Measurements from ENCODE around the gene ASB5.
"Not testable (repeated sequence)": the region's sequence is repeated elsewhere in the genome, so short reads cannot be mapped to it uniquely, and the experiment has no call there.

ASB5 gene

GRCh38 chr4:176279560-176279959 lies 10.5 kb upstream of the ASB5 start:
- not testable (repeated sequence) for DNase-seq (ENCODE audit: low read depth in 2 of 2, low spot score in 1 of 2)

DNA sequence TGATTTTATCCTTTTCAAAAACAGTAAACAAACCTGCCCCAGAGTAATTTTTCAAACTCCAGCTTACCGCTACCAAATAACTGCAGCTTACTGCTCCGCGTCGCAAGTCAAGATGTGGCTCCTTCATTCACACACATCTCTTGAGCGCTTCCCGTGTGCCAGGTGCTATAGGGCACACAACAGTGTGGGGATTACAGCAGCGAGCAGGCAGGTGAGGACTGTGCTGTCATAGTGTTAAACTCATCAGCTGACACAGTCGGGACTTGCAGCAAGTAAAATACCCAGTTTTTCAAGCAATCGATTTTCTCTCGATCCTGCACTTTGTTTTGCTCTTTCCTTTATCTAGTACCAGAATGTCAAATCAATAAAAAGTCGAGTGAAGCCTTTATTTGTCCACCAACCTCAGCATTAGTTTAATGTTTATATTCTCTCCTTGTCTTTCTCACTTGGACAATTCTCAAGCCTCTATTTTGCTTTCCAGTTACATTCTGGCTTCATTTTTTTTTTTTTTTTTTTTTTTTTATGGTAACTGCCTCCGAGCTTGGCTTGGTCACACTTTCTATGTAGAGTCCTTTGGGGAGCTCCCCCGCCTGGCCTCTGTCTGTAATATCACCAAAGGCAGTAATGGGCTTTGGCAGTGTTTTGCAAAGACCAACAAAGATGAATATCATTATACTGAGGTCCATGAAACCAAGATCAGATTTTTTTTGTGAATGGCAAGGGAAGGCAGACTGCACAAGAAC lies 8.3 kb upstream of the ASB5 start:
- no peak for DNase-seq (ENCODE audit: low read depth in 2 of 2, low spot score in 1 of 2)

GRCh38 chr4:176276710-176277109 lies 7.7 kb upstream of the ASB5 start:
- no peak for DNase-seq (ENCODE audit: low read depth in 2 of 2, low spot score in 1 of 2)

- no peak for DNase-seq (ENCODE audit: low read depth in 2 of 2, low spot score in 1 of 2)
Observed at GRCh38 chr4:176274441-176274840, 5.4 kb upstream of the ASB5 start.

DNA sequence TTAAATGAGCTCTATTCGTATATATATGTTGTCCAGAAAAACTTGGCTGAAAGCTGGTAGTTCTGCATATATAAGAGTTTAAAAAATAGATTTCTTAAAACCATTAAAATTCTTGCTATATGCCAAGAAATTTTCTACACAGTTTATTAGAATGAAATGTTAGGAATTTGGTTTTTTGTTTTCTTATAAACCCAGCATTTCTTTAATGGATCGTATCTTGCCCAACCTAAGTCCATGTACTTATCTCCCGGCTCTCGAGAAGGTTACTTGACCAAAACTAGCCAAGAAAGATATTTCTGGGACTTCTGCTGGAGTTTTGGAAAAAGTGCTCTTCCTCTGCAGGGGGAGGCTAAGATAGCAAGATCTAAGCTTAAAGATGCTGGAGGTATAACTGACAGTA lies 4.7 kb upstream of the ASB5 start:
- no peak for DNase-seq (ENCODE audit: low read depth in 2 of 2, low spot score in 1 of 2)

- no peak for DNase-seq (ENCODE audit: low read depth in 2 of 2, low spot score in 1 of 2)
Observed at GRCh38 chr4:176272799-176273198, 3.8 kb upstream of the ASB5 start.

- no peak for DNase-seq (ENCODE audit: low read depth in 2 of 2, low spot score in 1 of 2)
Observed at GRCh38 chr4:176271749-176272148, 2.7 kb upstream of the ASB5 start.

DNA sequence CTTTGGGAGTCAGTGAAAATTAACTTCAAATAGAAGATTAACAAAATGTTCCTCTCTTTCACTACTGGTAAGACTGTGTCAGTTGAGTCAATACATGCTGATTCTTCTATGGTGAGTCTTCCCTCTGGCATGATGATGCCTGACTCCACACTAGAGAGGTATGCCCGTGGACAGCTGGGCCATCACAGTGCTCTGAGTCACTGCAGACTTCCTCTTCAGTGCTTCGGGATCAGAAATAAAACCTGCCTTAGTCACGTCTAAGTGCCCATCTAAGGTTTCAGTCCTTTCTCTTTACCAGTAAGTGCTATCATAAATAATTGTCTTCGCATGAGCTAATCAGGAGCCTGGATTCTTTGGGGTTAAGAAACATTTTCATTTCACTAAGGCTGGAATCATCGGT lies 1.6 kb upstream of the ASB5 start:
- DNase-seq (ENCODE audit: low read depth in 2 of 2, low spot score in 1 of 2) = no peak

DNA sequence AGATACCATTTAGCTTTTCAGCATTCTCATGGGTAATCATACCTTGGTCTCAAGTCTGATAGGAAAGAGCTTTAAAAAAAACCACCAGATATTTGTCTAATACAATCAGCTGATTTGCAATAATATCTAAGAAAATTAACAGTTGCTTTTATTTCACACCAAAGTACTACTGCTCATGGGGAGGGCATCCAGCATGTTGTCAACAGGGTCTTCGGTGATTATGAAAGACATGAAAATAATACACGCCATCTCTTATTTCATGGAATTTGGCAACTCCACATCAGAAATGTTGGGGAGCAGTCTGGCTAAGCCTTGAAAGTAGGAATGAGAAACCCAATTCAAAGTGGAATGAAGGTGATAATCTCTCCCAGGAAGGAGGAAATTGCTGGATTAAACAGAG lies 3.0 kb downstream of the ASB5 start:
- DNase-seq (ENCODE audit: low read depth in 2 of 2, low spot score in 1 of 2) = no peak

DNA sequence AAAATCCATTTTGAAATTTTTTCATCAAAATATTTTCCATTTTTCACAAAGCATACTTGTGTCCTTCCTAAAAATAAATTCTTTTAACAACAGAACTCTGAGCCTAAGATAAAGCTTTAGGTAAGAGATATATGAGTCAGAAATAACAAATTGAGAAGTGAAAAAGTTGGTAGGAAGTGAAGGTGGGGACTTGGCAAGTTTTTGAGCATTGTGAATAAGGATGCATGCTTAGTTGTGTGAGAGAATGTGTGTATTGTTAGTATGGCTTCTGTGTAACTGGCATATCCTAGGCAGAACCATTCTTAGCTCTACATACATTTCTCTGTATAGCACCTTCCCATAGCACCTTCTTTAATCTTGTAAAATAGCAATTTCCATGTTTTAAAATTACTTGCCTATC lies 6.8 kb downstream of the ASB5 start:
- DNase-seq (ENCODE audit: low read depth in 2 of 2, low spot score in 1 of 2) = no peak

DNA sequence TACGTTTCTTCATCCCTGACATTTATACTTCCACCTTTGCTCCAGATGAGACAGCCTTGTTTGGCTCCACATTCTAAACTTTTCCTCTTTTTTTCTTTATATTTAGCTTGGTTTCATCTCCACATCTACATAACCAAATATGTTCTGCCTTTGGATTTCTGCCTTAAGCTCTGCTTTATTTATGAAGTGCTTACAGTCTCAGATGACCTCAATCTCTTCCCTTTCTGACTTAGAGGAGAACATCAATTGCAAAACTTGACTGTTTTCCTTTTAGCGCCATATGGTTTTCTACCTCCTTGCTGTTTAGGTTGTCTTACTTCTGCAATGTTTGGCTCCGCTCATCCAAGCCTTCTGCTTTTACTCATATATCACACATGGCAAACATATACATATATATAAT lies 7.5 kb downstream of the ASB5 start:
- DNase-seq (ENCODE audit: low read depth in 2 of 2, low spot score in 1 of 2) = no peak

DNA sequence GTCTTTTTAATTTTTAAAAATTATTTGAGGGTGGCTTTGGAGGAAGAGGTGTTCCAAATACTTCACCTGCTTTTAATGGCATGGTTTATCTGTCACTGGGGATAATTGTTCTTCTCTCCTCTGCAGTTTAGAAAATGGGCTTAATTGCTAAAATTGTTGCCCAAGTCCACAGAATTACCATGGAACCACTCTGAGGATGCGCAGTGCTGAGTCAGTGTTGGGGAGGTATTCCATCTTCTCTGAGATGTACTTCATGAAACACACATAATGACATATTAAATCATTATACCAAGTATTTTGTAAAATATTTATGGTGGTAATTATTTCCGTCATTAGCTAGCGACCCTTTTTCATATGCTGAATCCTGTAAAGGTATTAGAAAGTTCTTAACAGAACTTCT lies 8.0 kb downstream of the ASB5 start:
- DNase-seq (ENCODE audit: low read depth in 2 of 2, low spot score in 1 of 2) = no peak

DNA sequence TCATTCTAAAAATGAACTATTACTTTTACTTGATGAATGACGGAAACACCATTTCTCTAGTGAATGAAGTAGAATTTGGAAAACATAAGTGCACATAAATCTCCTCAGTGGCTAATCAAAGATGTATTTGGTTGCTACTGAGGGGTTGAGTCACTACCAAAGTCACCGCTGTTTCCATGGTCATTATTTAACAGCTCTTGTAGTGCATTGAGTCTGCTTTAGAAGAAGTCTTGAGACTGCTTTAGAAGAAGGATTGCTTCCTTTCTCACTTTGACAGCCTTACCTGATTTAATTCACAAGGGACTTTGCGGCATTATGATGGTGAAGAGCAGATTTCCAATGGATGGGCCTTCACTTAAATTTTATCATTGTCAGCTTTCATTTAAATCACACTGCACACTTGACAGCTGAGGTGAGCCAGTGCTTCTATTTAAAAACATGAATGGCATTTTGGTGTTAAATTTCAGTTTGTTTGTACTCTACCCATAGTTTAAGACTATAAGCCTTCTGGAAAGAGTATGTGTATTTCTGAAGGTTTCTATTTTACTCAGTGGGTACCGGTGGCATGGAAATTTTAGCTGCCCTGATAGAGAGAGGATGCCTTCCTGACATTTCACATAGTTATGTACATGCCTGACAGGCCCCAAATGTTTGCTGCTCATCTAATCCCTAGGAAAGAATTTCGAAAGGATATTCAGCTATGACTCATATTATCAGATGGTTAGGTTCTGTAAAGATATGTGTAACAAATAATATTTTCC lies 9.5 kb downstream of the ASB5 start:
- no peak for DNase-seq (ENCODE audit: low read depth in 2 of 2, low spot score in 1 of 2)

GRCh38 chr4:176258135-176258534 lies 10.9 kb downstream of the ASB5 start:
- DNase-seq (ENCODE audit: low read depth in 2 of 2, low spot score in 1 of 2) = no peak

DNA sequence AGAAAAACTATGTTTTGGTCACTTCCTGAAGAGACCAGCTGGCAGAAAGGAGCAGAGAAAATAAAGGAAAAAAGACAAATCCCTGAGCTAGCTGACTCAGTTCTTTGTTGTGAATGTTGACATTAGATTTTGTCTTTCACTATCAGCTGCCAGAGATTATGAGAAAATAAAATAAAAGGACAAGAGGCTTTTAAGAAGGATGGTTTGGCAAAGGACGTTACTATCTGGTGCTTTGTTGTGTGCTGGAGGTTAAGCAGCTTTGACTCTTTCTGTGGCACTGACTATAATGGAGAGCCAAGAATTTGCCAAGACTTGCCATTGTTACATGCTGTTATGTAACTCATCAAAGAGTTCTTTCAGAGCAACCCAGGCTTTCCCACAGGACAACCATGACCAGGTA lies 12.1 kb downstream of the ASB5 start:
- no peak for DNase-seq (ENCODE audit: low read depth in 2 of 2, low spot score in 1 of 2)

DNA sequence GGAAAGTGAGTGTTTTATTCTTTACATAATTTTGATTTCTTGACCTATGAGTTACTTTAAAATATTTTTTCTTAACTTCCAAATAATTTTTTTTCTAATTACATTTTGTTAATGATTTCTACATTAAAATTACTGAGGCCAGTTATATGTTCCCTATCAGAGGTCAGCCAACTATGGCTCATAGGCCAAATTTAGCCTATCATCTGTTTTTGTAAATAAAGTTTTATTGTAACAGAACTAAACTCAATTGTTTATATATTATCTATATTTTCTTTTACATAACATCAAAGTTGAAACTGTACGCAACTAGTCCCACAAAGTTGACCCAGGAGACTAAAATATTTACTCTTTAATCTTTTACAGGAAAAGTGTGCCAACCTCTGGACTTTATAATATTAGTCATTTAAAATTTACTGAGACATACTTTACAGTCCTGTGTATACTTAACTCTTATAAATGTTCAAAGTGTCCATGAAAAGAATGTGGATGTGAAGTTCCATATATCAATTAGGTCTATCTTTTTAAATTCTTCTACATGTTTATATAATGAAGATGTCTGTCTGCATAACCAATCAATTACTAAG lies 26.2 kb downstream of the ASB5 start:
- no peak for DNase-seq (ENCODE audit: low read depth in 2 of 2, low spot score in 1 of 2)

- no peak for DNase-seq (ENCODE audit: low read depth in 2 of 2, low spot score in 1 of 2)
Observed at GRCh38 chr4:176241703-176242102, 27.3 kb downstream of the ASB5 start.

DNA sequence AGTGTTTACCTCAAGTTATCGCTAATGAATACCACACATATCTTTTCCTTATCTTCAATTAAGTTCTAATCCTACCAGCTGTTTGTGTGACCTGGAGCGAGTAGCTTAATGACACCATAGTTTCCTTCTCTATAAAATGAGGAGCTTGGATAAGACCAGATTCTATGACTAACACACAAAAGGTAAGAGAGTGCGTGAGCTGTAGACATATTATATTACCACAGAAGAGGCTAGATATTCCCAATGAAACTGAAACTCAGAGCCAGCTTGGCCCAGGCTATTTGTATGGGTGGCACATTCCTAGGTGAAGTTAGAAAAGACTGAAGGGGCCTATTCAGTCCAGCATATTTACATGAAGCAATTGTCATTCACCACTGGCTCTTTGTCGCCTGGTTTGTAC lies 30.2 kb downstream of the ASB5 start:
- DNase-seq (ENCODE audit: low read depth in 2 of 2, low spot score in 1 of 2) = no peak

- DNase-seq (ENCODE audit: low read depth in 2 of 2, low spot score in 1 of 2) = no peak
Observed at GRCh38 chr4:176238157-176238610, 30.8 kb downstream of the ASB5 start.

DNA sequence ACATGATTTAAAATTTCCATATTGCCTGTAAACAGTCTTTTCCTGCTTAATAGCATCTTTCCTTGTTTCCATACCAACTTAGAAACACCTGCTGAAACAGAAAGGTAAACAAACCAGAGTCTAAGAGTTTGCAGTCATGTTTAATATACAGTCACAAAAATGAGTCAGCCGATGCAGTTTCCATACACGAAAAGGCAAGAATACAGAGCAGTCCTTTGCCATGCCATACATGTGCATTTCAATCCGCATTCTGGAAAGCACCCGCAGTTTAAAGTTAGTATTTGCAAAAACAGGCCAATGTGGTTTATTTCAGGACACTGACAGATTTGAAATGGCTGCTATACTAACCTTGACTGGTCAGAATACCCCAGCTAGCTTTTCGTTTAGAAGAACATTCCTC lies 32.1 kb downstream of the ASB5 start:
- no peak for DNase-seq (ENCODE audit: low read depth in 2 of 2, low spot score in 1 of 2)

GRCh38 chr4:176230836-176231235 lies 38.2 kb downstream of the ASB5 start:
- no peak for DNase-seq (ENCODE audit: low read depth in 2 of 2, low spot score in 1 of 2)

DNA sequence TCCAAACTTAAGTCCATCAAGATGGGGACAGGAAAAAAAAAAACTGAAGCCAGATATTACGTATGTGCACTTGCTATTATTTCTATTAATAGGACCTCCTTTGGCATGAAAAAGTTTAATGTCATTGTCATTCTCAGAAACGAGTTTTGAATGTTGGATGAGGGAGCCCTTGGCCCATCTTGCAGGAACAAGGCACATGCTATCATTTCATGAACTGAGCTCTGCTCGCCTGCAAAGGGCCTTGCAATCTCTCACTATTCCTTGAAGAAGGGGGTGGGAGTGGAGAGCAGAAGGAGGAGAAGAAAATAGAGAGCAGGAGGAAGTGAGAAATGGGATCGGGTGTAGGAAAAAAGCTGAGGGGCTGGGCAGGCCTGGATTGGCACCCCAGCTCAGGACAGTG lies 39.4 kb downstream of the ASB5 start:
- no peak for DNase-seq (ENCODE audit: low read depth in 2 of 2, low spot score in 1 of 2)
